ENCODE results near the gene POU3F1. TPM values are rescaled to one million over a fixed set of nuclear protein-coding genes. Genes with fewer than 3 reads are reported as not detected.

The POU3F1 gene
- total RNA-seq, 1 donor from 2014 or later, result 6.1 TPM

GRCh38 chr1:38090796-38091195, 44.2 kb upstream of the POU3F1 start:
- intact Hi-C loops (cut with micrococcal nuclease), result no loop called here
- H3K27ac Mint-ChIP-seq, result no peak overlapping the region
- H3K4me3 Mint-ChIP-seq, result no peak overlapping the region
- H3K9me3 Mint-ChIP-seq, result no peaks in the 10 kb centered on the region
- TF ChIP-seq, protein P1, sequence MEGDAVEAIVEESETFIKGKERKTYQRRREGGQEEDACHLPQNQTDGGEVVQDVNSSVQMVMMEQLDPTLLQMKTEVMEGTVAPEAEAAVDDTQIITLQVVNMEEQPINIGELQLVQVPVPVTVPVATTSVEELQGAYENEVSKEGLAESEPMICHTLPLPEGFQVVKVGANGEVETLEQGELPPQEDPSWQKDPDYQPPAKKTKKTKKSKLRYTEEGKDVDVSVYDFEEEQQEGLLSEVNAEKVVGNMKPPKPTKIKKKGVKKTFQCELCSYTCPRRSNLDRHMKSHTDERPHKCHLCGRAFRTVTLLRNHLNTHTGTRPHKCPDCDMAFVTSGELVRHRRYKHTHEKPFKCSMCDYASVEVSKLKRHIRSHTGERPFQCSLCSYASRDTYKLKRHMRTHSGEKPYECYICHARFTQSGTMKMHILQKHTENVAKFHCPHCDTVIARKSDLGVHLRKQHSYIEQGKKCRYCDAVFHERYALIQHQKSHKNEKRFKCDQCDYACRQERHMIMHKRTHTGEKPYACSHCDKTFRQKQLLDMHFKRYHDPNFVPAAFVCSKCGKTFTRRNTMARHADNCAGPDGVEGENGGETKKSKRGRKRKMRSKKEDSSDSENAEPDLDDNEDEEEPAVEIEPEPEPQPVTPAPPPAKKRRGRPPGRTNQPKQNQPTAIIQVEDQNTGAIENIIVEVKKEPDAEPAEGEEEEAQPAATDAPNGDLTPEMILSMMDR (IDR thresholded peaks at IDR 0.05), result no peak
- ChIA-PET POLR2A (no interaction called here), CTCF (no interaction called here)
- peaks cover 9% of the 10 kb centered on the region for H3K4me1 Mint-ChIP-seq
- H3K36me3 Mint-ChIP-seq (ENCODE audit: low read depth), result no peaks in the 10 kb centered on the region
- DNase-seq, result no peak
- ATAC-seq (ENCODE audit: low read depth), result no peak
- H3K27me3 Mint-ChIP-seq, result peaks cover 20% of the 10 kb centered on the region

DNA sequence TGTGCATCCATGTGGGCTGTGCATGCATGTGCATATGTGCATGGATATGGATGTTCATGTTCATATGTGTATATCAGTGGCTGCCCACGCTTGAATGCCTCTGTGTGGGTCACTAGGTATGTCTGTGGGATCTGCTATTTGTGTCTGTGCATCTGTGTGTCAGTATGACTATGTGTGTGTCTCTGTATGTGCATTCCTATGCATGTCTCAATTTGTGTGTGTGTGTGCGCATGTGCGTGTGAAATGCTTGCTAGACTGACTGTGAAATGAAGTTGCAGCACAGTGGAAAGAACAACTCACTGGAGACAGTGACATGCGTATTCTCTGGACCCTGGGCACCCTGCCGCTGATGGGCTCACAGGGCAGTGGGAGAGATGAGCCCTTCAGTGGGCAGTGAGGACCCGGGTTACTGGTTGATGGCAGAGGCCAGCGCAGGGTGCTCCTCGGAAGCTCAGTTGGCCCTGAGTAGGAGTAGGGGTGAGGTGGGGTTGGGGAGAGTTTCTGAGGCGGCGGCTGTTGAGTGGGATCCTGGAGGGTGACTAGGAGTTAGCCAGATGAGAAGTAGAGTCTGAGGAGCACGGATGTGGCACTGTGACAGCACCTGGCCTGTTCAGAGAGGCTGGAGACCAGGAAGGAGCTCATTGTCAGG, 43.2 kb upstream of the POU3F1 start:
- Mint-ChIP-seq H3K27me3 (peaks cover 20% of the 10 kb centered on the region), H3K4me3 (no peak overlapping the region), H3K4me1 (peaks cover 9% of the 10 kb centered on the region), H3K9me3 (no peaks in the 10 kb centered on the region), H3K36me3 (ENCODE audit: low read depth) (no peaks in the 10 kb centered on the region), H3K27ac (no peak overlapping the region)
- ChIA-PET CTCF (no interaction called here), POLR2A (no interaction called here)
- ATAC-seq (ENCODE audit: low read depth) (no peak), DNase-seq (no peak)
- intact Hi-C loops (cut with micrococcal nuclease), result no loop called here
- TF ChIP-seq, protein P1 (IDR thresholded peaks at IDR 0.05), result no peak

- POLR2A ChIA-PET, result interaction anchor here (0.6 kb wide), 1 partner anchor 124 kb away, joined by 6 read pairs; no protein-coding TSS in a partner anchor
- Mint-ChIP-seq H3K36me3 (ENCODE audit: low read depth) (no peaks in the 10 kb centered on the region), H3K4me3 (no peak overlapping the region), H3K27ac (no peak overlapping the region), H3K27me3 (peaks cover 22% of the 10 kb centered on the region), H3K4me1 (peaks cover 4% of the 10 kb centered on the region), H3K9me3 (no peaks in the 10 kb centered on the region)
- DNase-seq (no peak), ATAC-seq (ENCODE audit: low read depth) (no peak)
- intact Hi-C loops (cut with micrococcal nuclease), result no loop called here
- TF ChIP-seq, protein P1 (IDR thresholded peaks at IDR 0.05), result no peak
- CTCF ChIA-PET, result interaction anchor here (0.9 kb wide), 1 partner anchor 27 kb away, joined by 3 read pairs; no protein-coding TSS in a partner anchor
Observed at GRCh38 chr1:38088791-38089190, 42.2 kb upstream of the POU3F1 start.

DNA sequence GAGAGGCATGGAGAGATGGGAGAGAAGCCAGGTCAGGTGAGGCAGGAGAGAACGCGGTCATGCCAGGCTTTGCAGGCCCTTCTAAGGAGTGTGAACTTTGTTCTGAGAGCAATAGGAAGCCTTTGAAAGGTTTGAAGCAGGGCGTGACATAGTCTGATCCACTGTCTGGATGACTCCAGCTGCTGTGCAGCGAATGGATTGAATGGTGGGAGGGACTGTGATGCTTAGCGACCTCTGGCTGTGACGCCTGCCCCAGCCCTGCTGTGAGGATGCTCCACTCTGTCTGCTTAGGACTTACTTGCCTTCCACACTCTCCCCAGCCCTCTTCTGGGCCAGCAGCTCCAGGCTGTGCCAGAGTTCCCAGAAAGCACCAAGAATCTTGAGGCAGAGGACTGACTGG, 41.8 kb upstream of the POU3F1 start:
- ATAC-seq (ENCODE audit: low read depth) (no peak), DNase-seq (no peak)
- Mint-ChIP-seq H3K4me1 (peaks cover under 1% of the 10 kb centered on the region), H3K27ac (no peak overlapping the region), H3K4me3 (no peak overlapping the region), H3K27me3 (peaks cover 22% of the 10 kb centered on the region), H3K9me3 (no peaks in the 10 kb centered on the region), H3K36me3 (ENCODE audit: low read depth) (no peaks in the 10 kb centered on the region)
- TF ChIP-seq, protein P1 (IDR thresholded peaks at IDR 0.05), result no peak
- POLR2A ChIA-PET, result no interaction called here
- CTCF ChIA-PET, result interaction anchor here (0.9 to 1.5 kb wide), 2 partner anchors 16 to 26 kb away, joined by 3 read pairs; no protein-coding TSS in a partner anchor
- intact Hi-C loops (cut with micrococcal nuclease), result no loop called here

GRCh38 chr1:38087676-38088075, 41.1 kb upstream of the POU3F1 start:
- peaks cover 22% of the 10 kb centered on the region for H3K27me3 Mint-ChIP-seq
- intact Hi-C loops (cut with micrococcal nuclease), result no loop called here
- no peaks in the 10 kb centered on the region for H3K36me3 Mint-ChIP-seq (ENCODE audit: low read depth)
- DNase-seq (no peak), ATAC-seq (ENCODE audit: low read depth) (no peak)
- TF ChIP-seq, protein P1 (IDR thresholded peaks at IDR 0.05), result no peak
- POLR2A ChIA-PET, result no interaction called here
- H3K4me1 Mint-ChIP-seq, result no peaks in the 10 kb centered on the region
- no peak overlapping the region for H3K4me3 Mint-ChIP-seq
- CTCF ChIA-PET, result interaction anchor here (1.5 kb wide), 1 partner anchor 15 kb away, joined by 3 read pairs; no protein-coding TSS in a partner anchor
- no peak overlapping the region for H3K27ac Mint-ChIP-seq
- no peaks in the 10 kb centered on the region for H3K9me3 Mint-ChIP-seq
